RWPE1 (cell line): ENCODE results near the gene IFNK.
A peak's percentile ranks its signal among the peaks of the same experiment; 100 is the strongest.

Experiments used
- CTCF ChIA-PET: fragments of 350-600 bp; sonication (Branson Sonifier 250); formaldehyde crosslinking; extraction: SDS; loops from one replicate; lab custom pipeline; 2021; lab: Yijun Ruan, JAX
- POLR2A ChIA-PET: fragments of 400-600 bp; formaldehyde crosslinking; extraction: SDS; loops from one replicate; lab custom pipeline; 2020; ENCODE audit warnings: antibody characterized with exemption; ENCODE audit not compliant: low non-redundant PET; lab: Yijun Ruan, JAX
- DNase-seq: peaks from one replicate; pipeline ENCODE4 v3.0.0; 2012; ENCODE audit warnings: low spot score
- H3K27ac ChIP-seq: fragments of 450-650 bp; 2 replicates; pipeline ENCODE4 v1.5.1; 2017
- CTCF ChIP-seq: fragments of 450-650 bp; conservative IDR thresholded peaks from 2 replicates; pipeline ENCODE4 v1.5.1; 2017; ENCODE audit warnings: low read depth, mild to moderate bottlenecking

The IFNK gene

GRCh38 chr9:27518809-27519208 is 5.3 kb upstream of the IFNK start:
- no peak overlapping the region for H3K27ac ChIP-seq
- TF ChIP-seq CTCF = no peak
- DNase-seq = no peak
- POLR2A ChIA-PET = no interaction called here
- CTCF ChIA-PET = interaction anchor here (1.0 kb wide), 1 partner anchor 11 kb away, joined by 4 read pairs; the partner anchor contains the start of gene MOB3B

GRCh38 chr9:27519466-27520465 is 4.3 kb upstream of the IFNK start:
- CTCF ChIA-PET = interaction anchor here (1.0 kb wide), 1 partner anchor 10 kb away, joined by 4 read pairs; the partner anchor contains the start of gene MOB3B
- POLR2A ChIA-PET = interaction anchor here (0.5 kb wide), 1 partner anchor 192 kb away, joined by 3 read pairs; no protein-coding TSS in a partner anchor
- peak overlapping the region; percentile 92 for H3K27ac ChIP-seq

GRCh38 chr9:27520986-27521385 is 3.1 kb upstream of the IFNK start:
- ChIA-PET CTCF (no interaction called here), POLR2A (no interaction called here)
- no peak for TF ChIP-seq CTCF
- H3K27ac ChIP-seq = no peak overlapping the region
- no peak for DNase-seq

More at GRCh38 chr9:27519466-27520465, 4.3 kb upstream of the IFNK start:
- TF ChIP-seq CTCF = no peak
- DNase-seq = peak; percentile 77

- POLR2A ChIA-PET = no interaction called here
- TF ChIP-seq CTCF = no peak
- no peak for DNase-seq
These were observed 949 bp upstream of the IFNK start for GRCh38 chr9:27523141-27523540.

GRCh38 chr9:27527702-27528075 is 3.6 kb downstream of the IFNK start:
- ChIA-PET POLR2A (no interaction called here), CTCF (interaction anchor here (0.7 kb wide), 1 partner anchor 155 kb away, joined by 3 read pairs; no protein-coding TSS in a partner anchor)
- H3K27ac ChIP-seq = peak overlapping the region; percentile 97
- no peak for TF ChIP-seq CTCF
- no peak for DNase-seq

More at GRCh38 chr9:27523141-27523540, 949 bp upstream of the IFNK start:
- CTCF ChIA-PET = no interaction called here
- no peak overlapping the region for H3K27ac ChIP-seq

- H3K27ac ChIP-seq = peak overlapping the region; percentile 97
- peak; percentile 84 for DNase-seq
- ChIA-PET CTCF (interaction anchor here (0.6 to 0.7 kb wide), 3 partner anchors 78 to 1090 kb away, joined by 3 to 5 read pairs (median 3); no protein-coding TSS in a partner anchor), POLR2A (no interaction called here)
- TF ChIP-seq CTCF = no peak
These were observed 4.2 kb downstream of the IFNK start for GRCh38 chr9:27528076-27528885.
